Astrocyte (in vitro differentiated cells and primary cell): ENCODE measurements around the gene EDEM3. TPM values are rescaled to one million over a fixed set of nuclear protein-coding genes. Genes with fewer than 3 reads are reported as not detected.

Source experiments
- DNase-seq: peaks from one replicate; pipeline ENCODE4 v3.0.0-alpha.2; 2010; ENCODE audit warnings: low read depth
- FAIRE-seq: peaks from 2 replicates; lab custom pipeline; 2011; peaks lifted over from hg19 to GRCh38; lab: Jason Lieb, UNC
- H2AFZ ChIP-seq: 2 replicates; pipeline ENCODE4 v1.6.0; 2012; ENCODE audit warnings: low read depth, low read length, inconsistent platforms
- H3K27ac ChIP-seq: 2 replicates; pipeline ENCODE4 v1.5.1; 2011; ENCODE audit warnings: low read depth, low read length, inconsistent platforms
- H3K27me3 ChIP-seq: 2 replicates; pipeline ENCODE4 v1.6.0; 2011; ENCODE audit warnings: low read length, inconsistent platforms; ENCODE audit not compliant: insufficient read depth
- H3K36me3 ChIP-seq: 2 replicates; pipeline ENCODE4 v1.5.1; 2011; ENCODE audit warnings: low read length, inconsistent platforms; ENCODE audit not compliant: insufficient read depth
- H3K4me1 ChIP-seq: 2 replicates; pipeline ENCODE4 v1.5.1; 2011; ENCODE audit warnings: low read length, inconsistent platforms; ENCODE audit not compliant: insufficient read depth
- H3K4me2 ChIP-seq: 2 replicates; pipeline ENCODE4 v1.6.0; 2012; ENCODE audit warnings: low read length, inconsistent platforms
- H3K4me3 ChIP-seq: 2 replicates; pipeline ENCODE4 v1.5.1; 2011; ENCODE audit warnings: low read depth, mild to moderate bottlenecking, low read length, inconsistent platforms; ENCODE audit not compliant: insufficient read depth
- H3K79me2 ChIP-seq: 2 replicates; pipeline ENCODE4 v1.6.0; 2012; ENCODE audit warnings: mild to moderate bottlenecking, low read length, inconsistent platforms; ENCODE audit not compliant: insufficient read depth
- H3K9ac ChIP-seq: 2 replicates; pipeline ENCODE4 v1.6.0; 2012; ENCODE audit warnings: mild to moderate bottlenecking, low read length, inconsistent platforms
- H3K9me3 ChIP-seq: 2 replicates; pipeline ENCODE4 v1.5.1; 2012; ENCODE audit warnings: low read depth, mild to moderate bottlenecking, low read length, inconsistent platforms; ENCODE audit not compliant: insufficient read depth
- H4K20me1 ChIP-seq: 2 replicates; pipeline ENCODE4 v1.6.0; 2012; ENCODE audit warnings: low read length, inconsistent platforms; ENCODE audit not compliant: insufficient read depth
- H3K27ac Mint-ChIP-seq: one replicate; pipeline ENCODE4 v1.8.0; 2021; ENCODE audit warnings: mild to moderate bottlenecking, mixed read lengths; ENCODE audit not compliant: unreplicated experiment
- H3K27me3 Mint-ChIP-seq: one replicate; pipeline ENCODE4 v1.8.0; 2021; ENCODE audit warnings: low read depth, mixed read lengths; ENCODE audit not compliant: unreplicated experiment
- H3K36me3 Mint-ChIP-seq: one replicate; pipeline ENCODE4 v1.8.0; 2021; ENCODE audit warnings: low read depth, mixed read lengths; ENCODE audit not compliant: unreplicated experiment
- H3K4me1 Mint-ChIP-seq: one replicate; pipeline ENCODE4 v1.8.0; 2021; ENCODE audit warnings: low read depth, mixed read lengths; ENCODE audit not compliant: unreplicated experiment
- H3K4me3 Mint-ChIP-seq: one replicate; pipeline ENCODE4 v1.8.0; 2021; ENCODE audit warnings: mild to moderate bottlenecking, moderate library complexity, mixed read lengths; ENCODE audit not compliant: unreplicated experiment
- H3K9me3 Mint-ChIP-seq: one replicate; pipeline ENCODE4 v1.8.0; 2021; ENCODE audit warnings: mild to moderate bottlenecking, mixed read lengths; ENCODE audit not compliant: unreplicated experiment
- CTCF ChIP-seq: IDR thresholded peaks from 2 replicates; pipeline ENCODE4 v1.5.1; 2011; ENCODE audit warnings: low read depth, mild to moderate bottlenecking, inconsistent platforms, low read length, moderate library complexity; ENCODE audit not compliant: insufficient read depth
- EZH2 ChIP-seq: IDR thresholded peaks from 2 replicates; pipeline ENCODE4 v1.6.1; 2012; ENCODE audit warnings: mild to moderate bottlenecking, low read length, inconsistent platforms; ENCODE audit not compliant: insufficient read depth
- total RNA-seq: library from RNA; stranded (reverse); gene quantifications from 2 replicates; pipeline ENCODE4 v1.2.1, GENCODE V29; 2021

Gene EDEM3
- total RNA-seq, 1 donor from 2014 or later, result 36.7 TPM

DNA sequence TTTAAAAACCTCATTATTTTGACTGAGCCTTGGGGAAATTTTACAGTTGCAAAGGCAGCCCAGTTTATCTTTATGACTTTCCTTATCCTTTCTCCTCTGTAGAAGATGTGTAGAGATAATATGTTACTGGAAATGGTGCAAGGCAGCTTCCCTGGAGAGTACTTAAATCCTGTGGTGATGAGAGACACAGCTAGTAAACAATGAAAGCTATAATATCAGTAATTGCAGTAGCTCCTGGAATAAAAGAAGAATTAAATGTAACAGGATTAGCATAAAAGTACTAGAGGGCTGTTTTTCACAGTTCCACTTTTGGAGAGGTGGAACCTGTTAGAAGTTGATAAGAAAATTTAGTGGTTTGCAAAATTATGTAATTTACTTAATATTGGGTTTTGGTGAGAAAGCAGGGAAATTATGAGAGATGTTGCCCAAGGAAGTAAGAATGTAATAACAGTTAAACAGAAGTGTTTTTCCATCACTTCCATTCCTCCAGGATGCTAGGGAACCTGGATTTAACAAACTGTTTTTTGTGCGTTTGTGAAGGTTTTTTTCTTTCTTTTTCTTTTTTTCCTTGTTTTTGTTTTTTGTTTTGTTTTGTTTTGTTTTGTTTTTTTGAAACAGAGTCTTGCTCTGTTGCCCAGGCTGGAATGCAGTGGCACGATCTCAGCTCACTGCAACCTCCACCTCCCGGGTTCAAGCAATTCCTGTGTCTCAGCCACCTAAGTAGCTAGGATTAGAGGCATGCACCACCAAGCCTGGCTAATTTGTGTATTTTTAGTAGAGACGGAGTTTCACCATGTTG lies 15.7 kb upstream of the EDEM3 start:
- Histone ChIP-seq H3K27me3 (no peaks in the 10 kb centered on the region), H3K79me2 (no peaks in the 10 kb centered on the region), H4K20me1 (no peaks in the 10 kb centered on the region), H3K36me3 (no peaks in the 10 kb centered on the region), H3K4me2 (no peak overlapping the region), H3K9ac (no peak overlapping the region), H3K9me3 (no peaks in the 10 kb centered on the region), H3K4me1 (no peaks in the 10 kb centered on the region), H3K27ac (no peak overlapping the region), H3K4me3 (no peak overlapping the region), H2AFZ (no peak overlapping the region)
- FAIRE-seq (no peak), DNase-seq (no peak)
- no peak overlapping the region for H3K4me3 Mint-ChIP-seq
- no peaks in the 10 kb centered on the region for H3K9me3 Mint-ChIP-seq
- H3K4me1 Mint-ChIP-seq, result no peaks in the 10 kb centered on the region
- no peaks in the 10 kb centered on the region for H3K36me3 Mint-ChIP-seq
- no peak for TF ChIP-seq EZH2
- no peak for TF ChIP-seq CTCF
- no peaks in the 10 kb centered on the region for H3K27me3 Mint-ChIP-seq
- no peak overlapping the region for H3K27ac Mint-ChIP-seq

GRCh38 chr1:184769241-184769640 lies 14.6 kb upstream of the EDEM3 start:
- no peak overlapping the region for H2AFZ ChIP-seq
- DNase-seq (no peak), FAIRE-seq (no peak)
- TF ChIP-seq EZH2 (no peak), CTCF (no peak)
- Mint-ChIP-seq H3K36me3 (no peaks in the 10 kb centered on the region), H3K9me3 (no peaks in the 10 kb centered on the region), H3K4me1 (no peaks in the 10 kb centered on the region), H3K27me3 (no peaks in the 10 kb centered on the region), H3K4me3 (no peak overlapping the region), H3K27ac (no peak overlapping the region)
- no peak overlapping the region for H3K9ac ChIP-seq
- no peaks in the 10 kb centered on the region for H3K79me2 ChIP-seq
- H4K20me1 ChIP-seq, result no peaks in the 10 kb centered on the region
- H3K27ac ChIP-seq, result no peak overlapping the region
- no peaks in the 10 kb centered on the region for H3K9me3 ChIP-seq
- no peaks in the 10 kb centered on the region for H3K27me3 ChIP-seq
- H3K4me2 ChIP-seq, result no peak overlapping the region
- H3K36me3 ChIP-seq, result no peaks in the 10 kb centered on the region
- H3K4me1 ChIP-seq, result no peaks in the 10 kb centered on the region
- no peak overlapping the region for H3K4me3 ChIP-seq

DNA sequence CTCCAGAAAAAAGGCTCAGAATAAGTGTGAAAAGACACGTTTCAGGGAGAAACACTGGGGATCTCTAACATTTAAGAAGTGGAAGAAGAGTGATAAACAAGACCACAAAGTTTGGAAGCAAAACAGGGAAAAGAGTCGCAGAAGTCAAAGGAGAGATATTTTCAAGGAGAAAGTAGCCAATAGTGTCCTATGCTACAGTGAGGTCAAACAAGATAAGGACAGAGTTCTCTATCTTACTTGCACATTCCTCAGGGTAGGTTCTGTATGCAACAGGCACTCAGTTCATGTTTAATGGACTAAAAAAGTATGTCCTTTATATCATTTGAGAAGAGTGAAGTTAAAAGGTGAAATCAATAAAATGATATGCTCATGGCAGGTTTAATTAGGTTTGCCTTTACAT lies 13.8 kb upstream of the EDEM3 start:
- Histone ChIP-seq H2AFZ (no peak overlapping the region), H3K4me3 (no peak overlapping the region), H3K27ac (no peak overlapping the region), H3K36me3 (no peaks in the 10 kb centered on the region), H3K9me3 (no peaks in the 10 kb centered on the region), H3K4me2 (no peak overlapping the region), H3K27me3 (no peaks in the 10 kb centered on the region), H4K20me1 (no peaks in the 10 kb centered on the region), H3K79me2 (no peaks in the 10 kb centered on the region), H3K4me1 (no peaks in the 10 kb centered on the region), H3K9ac (no peak overlapping the region)
- TF ChIP-seq EZH2 (no peak), CTCF (no peak)
- no peak for FAIRE-seq
- no peak for DNase-seq
- Mint-ChIP-seq H3K9me3 (no peaks in the 10 kb centered on the region), H3K36me3 (no peaks in the 10 kb centered on the region), H3K27ac (no peak overlapping the region), H3K4me3 (no peak overlapping the region), H3K4me1 (no peaks in the 10 kb centered on the region), H3K27me3 (no peaks in the 10 kb centered on the region)
